Thoracic aorta (tissue), 2 donors: Measurements from ENCODE around the gene EPSTI1. TPM values are rescaled to one million over a fixed set of nuclear protein-coding genes. Genes with fewer than 3 reads are reported as not detected.

ENCODE experiments used
- ATAC-seq: fragments of 150-250 bp; one replicate; pipeline ENCODE4 v1.8.0; 2017; ENCODE audit warnings: low read depth; ENCODE audit not compliant: insufficient number of reproducible peaks, low FRiP score
- DNase-seq: peaks from one replicate; pipeline ENCODE4 v3.0.0-alpha.2; 2020; ENCODE audit warnings: low spot score
- H3K27ac ChIP-seq, 2 donors: fragments of 200-600 bp; sonication (generic); 1 replicate in 1 of 2; 2 replicates in 1 of 2; pipeline ENCODE4 v1.5.1; 2016; ENCODE audit warnings: mild to moderate bottlenecking in 2 of 2, moderate library complexity in 2 of 2
- H3K27me3 ChIP-seq: fragments of 200-600 bp; sonication (generic); replicated peaks from 2 replicates; pipeline ENCODE4 v1.6.0; 2016; ENCODE audit warnings: mild to moderate bottlenecking; ENCODE audit not compliant: insufficient read depth
- H3K36me3 ChIP-seq: fragments of 200-600 bp; sonication (generic); one replicate; pipeline ENCODE4 v1.5.1; 2016
- H3K4me1 ChIP-seq, 2 donors: fragments of 200-600 bp; sonication (generic); 1 replicate in 1 of 2; 2 replicates in 1 of 2; pipeline versions ENCODE4 v1.5.1 to v1.6.0; 2016; ENCODE audit warnings: low read depth in 2 of 2, mild to moderate bottlenecking in 1 of 2; ENCODE audit not compliant: control insufficient read depth in 1 of 2
- H3K4me3 ChIP-seq: fragments of 200-600 bp; sonication (generic); 2 replicates; pipeline ENCODE4 v1.5.1; 2016; ENCODE audit warnings: mild to moderate bottlenecking
- H3K9me3 ChIP-seq: fragments of 200-600 bp; sonication (generic); 2 replicates; pipeline ENCODE4 v1.5.1; 2016
- CTCF ChIP-seq: fragments of 200-600 bp; sonication (generic); IDR thresholded peaks from one replicate; pipeline ENCODE4 v1.5.1; 2019; ENCODE audit warnings: antibody characterized with exemption
- total RNA-seq, 2 donors: library from RNA; depleted of rRNA; stranded (reverse); fragments of >200 nt; gene quantifications; one replicate each; pipeline versions ENCODE4 v1.1.0 to v1.2.3, GENCODE V29; 2016

Gene EPSTI1
- total RNA-seq, 2 donors from 2014 or later = 4.0 to 7.9 TPM

- Histone ChIP-seq H3K9me3 (no peaks in the 10 kb centered on the region), H3K4me3 (no peak overlapping the region), H3K4me1 (peaks cover 6 to 11% of the 10 kb centered on the region in 2 donors), H3K27ac (no peak overlapping the region), H3K27me3 (no peaks in the 10 kb centered on the region), H3K36me3 (no peaks in the 10 kb centered on the region)
- DNase-seq = no peak
- no peak for TF ChIP-seq CTCF
- no peak for ATAC-seq
Observed at GRCh38 chr13:43005460-43006236, 13.6 kb upstream of the EPSTI1 start.

GRCh38 chr13:43003729-43004128, 11.7 kb upstream of the EPSTI1 start:
- no peak for DNase-seq
- no peaks in the 10 kb centered on the region for H3K36me3 ChIP-seq
- ATAC-seq = no peak
- no peaks in the 10 kb centered on the region for H3K9me3 ChIP-seq
- no peak overlapping the region for H3K4me3 ChIP-seq
- TF ChIP-seq CTCF = no peak
- H3K4me1 ChIP-seq = peaks cover 6 to 11% of the 10 kb centered on the region in 2 donors
- H3K27me3 ChIP-seq = no peaks in the 10 kb centered on the region
- no peak overlapping the region for H3K27ac ChIP-seq

GRCh38 chr13:43003010-43003409, 11.0 kb upstream of the EPSTI1 start:
- H3K27me3 ChIP-seq = no peaks in the 10 kb centered on the region
- peaks cover 6 to 11% of the 10 kb centered on the region in 2 donors for H3K4me1 ChIP-seq
- ATAC-seq (no peak), DNase-seq (no peak)
- no peak overlapping the region for H3K27ac ChIP-seq
- H3K36me3 ChIP-seq = no peaks in the 10 kb centered on the region
- H3K4me3 ChIP-seq = no peak overlapping the region
- no peak for TF ChIP-seq CTCF
- H3K9me3 ChIP-seq = no peaks in the 10 kb centered on the region

- TF ChIP-seq CTCF = no peak
- Histone ChIP-seq H3K27ac (no peak overlapping the region), H3K27me3 (no peaks in the 10 kb centered on the region), H3K4me1 (peaks cover 6 to 11% of the 10 kb centered on the region in 2 donors), H3K36me3 (no peaks in the 10 kb centered on the region), H3K4me3 (no peak overlapping the region), H3K9me3 (no peaks in the 10 kb centered on the region)
- ATAC-seq = no peak
- DNase-seq = no peak
Observed at GRCh38 chr13:43002021-43002420, 10.0 kb upstream of the EPSTI1 start.

GRCh38 chr13:43000676-43001075, 8.6 kb upstream of the EPSTI1 start:
- H3K27me3 ChIP-seq = no peaks in the 10 kb centered on the region
- peaks cover 6 to 11% of the 10 kb centered on the region in 2 donors for H3K4me1 ChIP-seq
- no peaks in the 10 kb centered on the region for H3K9me3 ChIP-seq
- no peak overlapping the region for H3K27ac ChIP-seq
- TF ChIP-seq CTCF = no peak
- ATAC-seq (no peak), DNase-seq (no peak)
- no peak overlapping the region for H3K4me3 ChIP-seq
- H3K36me3 ChIP-seq = no peaks in the 10 kb centered on the region
